CD4-positive, alpha-beta T cell (primary cell): ENCODE measurements around the gene G6PC3. TPM values are rescaled to one million over a fixed set of nuclear protein-coding genes. Genes with fewer than 3 reads are reported as not detected.

ENCODE experiments used
- ATAC-seq: fragments of 200-7000 bp; cut with Tn5 transposase; one replicate; pipeline ENCODE4 v1.10.0; 2022; ENCODE audit warnings: mild to moderate bottlenecking; ENCODE audit not compliant: poor library complexity
- CTCF ChIA-PET: fragments of 350-600 bp; sonication (Branson Sonifier 250); formaldehyde crosslinking; loops from one replicate; lab custom pipeline; 2021; ENCODE audit warnings: antibody characterized with exemption, inconsistent platforms; lab: Charles Lee
- POLR2A ChIA-PET: fragments of 350-600 bp; sonication (Branson Sonifier 250); formaldehyde crosslinking; loops from one replicate; lab custom pipeline; 2021; ENCODE audit warnings: antibody characterized with exemption, inconsistent platforms; lab: Charles Lee
- DNase-seq, 14 experiments: peaks; one replicate each; pipeline ENCODE4 v3.0.0-alpha.2; 2013 to 2020; ENCODE audit warnings: mixed read lengths in 2 of 14
- H3K27ac ChIP-seq, 2 donors: one replicate each; pipeline versions ENCODE4 v1.5.1 to v1.7.0; 2013; ENCODE audit warnings: low read length in 2 of 2, low read depth in 1 of 2, mild to moderate bottlenecking in 1 of 2
- H3K27me3 ChIP-seq, 2 experiments: 1 replicate in 1 of 2; 2 replicates in 1 of 2; pipeline versions ENCODE4 v1.6.1 to v1.7.0; 2013; ENCODE audit warnings: low read length in 2 of 2, control low read depth in 1 of 2, mild to moderate bottlenecking in 1 of 2, moderate library complexity in 1 of 2; ENCODE audit not compliant: insufficient read depth in 2 of 2, control insufficient read depth in 1 of 2
- H3K36me3 ChIP-seq: one replicate; pipeline ENCODE4 v1.6.1; 2013; ENCODE audit warnings: low read length, control low read depth; ENCODE audit not compliant: insufficient read depth
- H3K4me1 ChIP-seq: one replicate; pipeline ENCODE4 v1.6.1; 2013; ENCODE audit warnings: low read length, control low read depth; ENCODE audit not compliant: insufficient read depth
- H3K4me3 ChIP-seq: one replicate; pipeline ENCODE4 v1.5.1; 2013; ENCODE audit warnings: mild to moderate bottlenecking, low read length, moderate library complexity
- H3K9me3 ChIP-seq, 2 experiments: 1 replicate in 1 of 2; 2 replicates in 1 of 2; pipeline versions ENCODE4 v1.6.1 to v1.7.0; 2013; ENCODE audit warnings: low read length in 2 of 2, mild to moderate bottlenecking in 2 of 2, control low read depth in 1 of 2, moderate library complexity in 1 of 2; ENCODE audit not compliant: control insufficient read depth in 1 of 2, insufficient read depth in 1 of 2
- H3K27ac Mint-ChIP-seq: one replicate; pipeline ENCODE4 v1.8.0; 2020; ENCODE audit warnings: mixed read lengths
- H3K27me3 Mint-ChIP-seq: one replicate; pipeline ENCODE4 v1.8.0; 2021; ENCODE audit warnings: mixed read lengths
- H3K36me3 Mint-ChIP-seq: one replicate; pipeline ENCODE4 v1.8.0; 2021; ENCODE audit warnings: low read depth, mixed read lengths
- H3K4me1 Mint-ChIP-seq: one replicate; pipeline ENCODE4 v1.8.0; 2021; ENCODE audit warnings: low read depth, mixed read lengths
- H3K4me3 Mint-ChIP-seq: one replicate; pipeline ENCODE4 v1.8.0; 2020; ENCODE audit warnings: mild to moderate bottlenecking, mixed read lengths
- H3K9me3 Mint-ChIP-seq: one replicate; pipeline ENCODE4 v1.8.0; 2020; ENCODE audit warnings: mixed read lengths
- intact Hi-C, 2 experiments: fragments of 100-400 bp; cut with DNase I in 1 of 2; cut with micrococcal nuclease in 1 of 2; formaldehyde crosslinking; loops; one replicate each; pipeline versions ENCODE4 v1.15.1 to v1.9.0; 2023 to 2025; cut with DNase I, micrococcal nuclease
- total RNA-seq, 174 experiments: library from RNA in 2 of 174; stranded (reverse) in 2 of 174; gene quantifications; one replicate each; pipeline ENCODE4 v1.2.3 and lab custom pipeline; 2021 to 2026
- TF ChIP-seq, protein P1 (sequence below): fragments of 200-600 bp; IDR thresholded peaks from one replicate; pipeline ENCODE4 v1.8.0; 2022; ENCODE audit warnings: antibody characterized with exemption, mild to moderate bottlenecking

Gene G6PC3
- total RNA-seq, 2 experiments from 2014 or later, result 5.6 to 5.8 TPM

DNA sequence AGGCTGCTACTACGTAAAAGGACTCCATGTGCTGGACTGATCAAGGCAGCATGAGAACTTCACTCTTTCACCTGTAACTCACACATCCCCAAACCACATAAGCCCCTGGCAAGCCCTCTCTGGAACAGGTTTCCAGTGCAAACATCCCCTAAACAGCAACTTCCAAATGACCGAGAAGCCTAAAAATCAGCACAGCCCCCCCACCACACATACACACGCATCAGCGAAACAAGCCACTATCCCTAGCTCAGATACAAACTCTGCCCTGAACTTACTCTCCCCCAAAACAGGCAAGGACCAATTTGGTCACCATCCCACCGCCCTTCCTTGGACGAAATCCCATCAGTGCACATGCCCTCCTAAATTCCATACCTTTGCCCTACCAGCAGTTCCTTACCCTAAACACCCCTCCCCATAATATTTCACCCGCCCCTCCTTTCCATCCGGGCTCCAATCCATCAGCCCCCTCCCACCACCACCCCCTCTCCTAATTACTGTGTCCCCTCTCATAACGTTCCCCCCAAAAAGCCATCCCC lies 4.8 kb upstream of the G6PC3 start:
- H3K4me3 ChIP-seq, result peak overlapping the region; percentile 74

DNA sequence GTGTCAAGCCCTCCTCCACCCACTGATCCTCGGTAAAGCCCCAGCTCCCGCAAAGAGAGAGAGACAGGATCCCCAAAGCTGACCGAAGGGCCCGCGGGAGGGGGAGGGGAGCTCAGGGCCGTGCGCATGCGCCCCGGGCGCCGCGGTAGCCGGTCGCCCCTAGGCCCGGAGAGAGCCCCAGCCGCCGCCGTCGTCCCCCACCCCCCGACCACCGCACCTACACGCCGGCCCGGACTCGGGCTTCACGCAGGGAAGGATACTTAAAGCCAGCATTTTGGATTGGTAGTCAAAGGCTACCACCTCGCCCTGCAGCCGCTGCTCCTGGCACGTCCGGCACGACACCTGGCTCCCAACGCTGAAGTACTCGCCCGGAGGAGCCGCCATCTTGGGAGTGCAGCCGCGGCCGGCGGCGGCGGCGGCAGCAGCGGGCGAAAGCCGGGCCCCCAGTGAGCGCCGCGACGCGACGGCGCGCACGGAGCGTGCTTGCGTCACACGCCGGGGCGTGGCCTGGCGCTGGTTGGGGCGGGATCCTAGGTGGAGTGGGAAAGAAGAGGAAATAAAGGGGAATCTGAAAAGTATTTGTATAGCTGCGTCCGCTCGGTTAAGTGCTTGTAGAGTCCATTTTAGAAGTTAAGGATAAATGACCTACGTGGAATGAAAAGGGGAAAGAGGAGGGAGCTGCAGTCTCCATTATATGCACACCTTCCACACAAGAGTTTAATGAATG lies 4.2 kb upstream of the G6PC3 start, which contains the start of gene LSM12:
TSS of gene LSM12 (minus strand) at position 468 of the 727 bp plus-strand sequence. CDS start at position 384, 84 bp downstream.
- Histone ChIP-seq H3K27ac (peak within 1 kb of the TSS; percentile 72 to 79), H3K9me3 (no peaks in the 10 kb centered on the region), H3K4me3 (peak within 1 kb of the TSS; percentile 74), H3K4me1 (peaks cover 45% of the 10 kb centered on the region), H3K36me3 (peaks cover 15% of the 10 kb centered on the region), H3K27me3 (no peaks in the 10 kb centered on the region)
- H3K36me3 Mint-ChIP-seq, result peaks cover 41% of the 10 kb centered on the region
- TF ChIP-seq, protein P1, sequence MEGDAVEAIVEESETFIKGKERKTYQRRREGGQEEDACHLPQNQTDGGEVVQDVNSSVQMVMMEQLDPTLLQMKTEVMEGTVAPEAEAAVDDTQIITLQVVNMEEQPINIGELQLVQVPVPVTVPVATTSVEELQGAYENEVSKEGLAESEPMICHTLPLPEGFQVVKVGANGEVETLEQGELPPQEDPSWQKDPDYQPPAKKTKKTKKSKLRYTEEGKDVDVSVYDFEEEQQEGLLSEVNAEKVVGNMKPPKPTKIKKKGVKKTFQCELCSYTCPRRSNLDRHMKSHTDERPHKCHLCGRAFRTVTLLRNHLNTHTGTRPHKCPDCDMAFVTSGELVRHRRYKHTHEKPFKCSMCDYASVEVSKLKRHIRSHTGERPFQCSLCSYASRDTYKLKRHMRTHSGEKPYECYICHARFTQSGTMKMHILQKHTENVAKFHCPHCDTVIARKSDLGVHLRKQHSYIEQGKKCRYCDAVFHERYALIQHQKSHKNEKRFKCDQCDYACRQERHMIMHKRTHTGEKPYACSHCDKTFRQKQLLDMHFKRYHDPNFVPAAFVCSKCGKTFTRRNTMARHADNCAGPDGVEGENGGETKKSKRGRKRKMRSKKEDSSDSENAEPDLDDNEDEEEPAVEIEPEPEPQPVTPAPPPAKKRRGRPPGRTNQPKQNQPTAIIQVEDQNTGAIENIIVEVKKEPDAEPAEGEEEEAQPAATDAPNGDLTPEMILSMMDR, result no peak
- no peaks in the 10 kb centered on the region for H3K9me3 Mint-ChIP-seq
- H3K4me1 Mint-ChIP-seq, result peaks cover 65% of the 10 kb centered on the region
- H3K27ac Mint-ChIP-seq, result peak within 1 kb of the TSS; percentile 90
- CTCF ChIA-PET, result interaction anchor here (0.6 to 0.8 kb wide), 2 partner anchors 25 to 1628 kb away, joined by 3 read pairs; no protein-coding TSS in a partner anchor
- POLR2A ChIA-PET, result interaction anchor here (0.6 to 2.3 kb wide), 4 partner anchors 57 to 265 kb away, joined by 3 to 15 read pairs (median 6); partner anchors contain the start of genes HDAC5 and TMUB2
- ATAC-seq (peak; percentile 84), DNase-seq (peak; percentile 76 to 96 (median 84))
- no peaks in the 10 kb centered on the region for H3K27me3 Mint-ChIP-seq
- intact Hi-C loops, result loop anchor here (2.0 to 5.0 kb wide), 6 partner anchors 52 to 281 kb away; partner anchors contain the start of genes GRN (in 1 of the 2), HDAC5 (in 1 of the 2), TMEM101 (in 1 of the 2) and TMUB2 (in 1 of the 2)
- peak within 1 kb of the TSS; percentile 88 for H3K4me3 Mint-ChIP-seq

More for the DNA sequence above, 4.8 kb upstream of the G6PC3 start:
- TF ChIP-seq, protein P1, result no peak
- peak in 3 of 14 experiments; percentile 9 to 57 (median 52) for DNase-seq
- H3K36me3 ChIP-seq, result peaks cover 20% of the 10 kb centered on the region
- no peaks in the 10 kb centered on the region for H3K9me3 Mint-ChIP-seq
- POLR2A ChIA-PET, result interaction anchor here (0.6 to 2.3 kb wide), 4 partner anchors 58 to 985 kb away, joined by 3 to 15 read pairs (median 6); partner anchors contain the start of genes HDAC5 and TMUB2
- no peaks in the 10 kb centered on the region for H3K27me3 Mint-ChIP-seq
- no peak for ATAC-seq
- CTCF ChIA-PET, result interaction anchor here (0.6 kb wide), 1 partner anchor 1628 kb away, joined by 3 read pairs; no protein-coding TSS in a partner anchor
- intact Hi-C loops, result loop anchor here (2.0 to 5.0 kb wide), 6 partner anchors 51 to 282 kb away; partner anchors contain the start of genes GRN (in 1 of the 2), HDAC5 (in 1 of the 2), TMEM101 (in 1 of the 2) and TMUB2 (in 1 of the 2)
- H3K4me3 Mint-ChIP-seq, result peak overlapping the region; percentile 88
- no peaks in the 10 kb centered on the region for H3K27me3 ChIP-seq
- peaks cover 62% of the 10 kb centered on the region for H3K4me1 Mint-ChIP-seq
- H3K27ac Mint-ChIP-seq, result peak overlapping the region; percentile 90
- peaks cover 39% of the 10 kb centered on the region for H3K4me1 ChIP-seq
- peak overlapping the region; percentile 72 to 79 for H3K27ac ChIP-seq
- H3K9me3 ChIP-seq, result no peaks in the 10 kb centered on the region
- H3K36me3 Mint-ChIP-seq, result peaks cover 41% of the 10 kb centered on the region

DNA sequence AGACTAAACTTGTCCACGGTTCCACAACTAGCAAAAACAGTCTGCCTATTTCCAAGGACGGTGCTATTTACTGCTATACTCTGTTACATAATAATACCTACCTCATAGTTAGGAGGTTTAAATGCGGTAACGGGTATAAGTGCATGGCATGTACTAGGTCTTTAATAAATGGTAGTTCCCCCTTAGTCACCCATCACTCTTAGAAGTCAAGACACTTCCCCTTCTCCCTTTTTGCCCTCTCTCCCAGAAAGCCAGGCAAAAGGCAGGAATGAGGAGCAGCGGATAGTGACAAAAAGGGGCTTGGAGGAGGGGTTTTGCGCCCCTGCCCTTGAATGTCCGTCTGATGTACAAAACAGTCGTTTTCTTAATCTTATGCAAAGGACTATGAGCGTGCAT lies 3.0 kb upstream of the G6PC3 start:
- ATAC-seq (no peak), DNase-seq (peak in 1 of 14 experiments; percentile 28)
- TF ChIP-seq, protein P1, result no peak
- peaks cover 67% of the 10 kb centered on the region for H3K4me1 Mint-ChIP-seq
- Histone ChIP-seq H3K4me3 (no peak overlapping the region), H3K27me3 (no peaks in the 10 kb centered on the region), H3K9me3 (no peaks in the 10 kb centered on the region), H3K27ac (peak overlapping the region; percentile 21 to 70), H3K4me1 (peaks cover 52% of the 10 kb centered on the region), H3K36me3 (peaks cover 6% of the 10 kb centered on the region)
- ChIA-PET CTCF (no interaction called here), POLR2A (interaction anchor here (2.3 kb wide), 1 partner anchor 56 kb away, joined by 15 read pairs; the partner anchor contains the start of gene HDAC5)
- intact Hi-C loops, result loop anchor here (2.0 to 5.0 kb wide), 6 partner anchors 53 to 280 kb away; partner anchors contain the start of genes GRN (in 1 of the 2), HDAC5 (in 1 of the 2), TMEM101 (in 1 of the 2) and TMUB2 (in 1 of the 2)
- peak overlapping the region; percentile 90 for H3K27ac Mint-ChIP-seq
- peak overlapping the region; percentile 88 for H3K4me3 Mint-ChIP-seq
- no peaks in the 10 kb centered on the region for H3K9me3 Mint-ChIP-seq
- H3K36me3 Mint-ChIP-seq, result peaks cover 29% of the 10 kb centered on the region
- no peaks in the 10 kb centered on the region for H3K27me3 Mint-ChIP-seq
